ENCODE data around the gene IL17REL.
"Not testable (repeated sequence)": the region's sequence is repeated elsewhere in the genome, so short reads cannot be mapped to it uniquely, and the experiment has no call there.

IL17REL gene

DNA sequence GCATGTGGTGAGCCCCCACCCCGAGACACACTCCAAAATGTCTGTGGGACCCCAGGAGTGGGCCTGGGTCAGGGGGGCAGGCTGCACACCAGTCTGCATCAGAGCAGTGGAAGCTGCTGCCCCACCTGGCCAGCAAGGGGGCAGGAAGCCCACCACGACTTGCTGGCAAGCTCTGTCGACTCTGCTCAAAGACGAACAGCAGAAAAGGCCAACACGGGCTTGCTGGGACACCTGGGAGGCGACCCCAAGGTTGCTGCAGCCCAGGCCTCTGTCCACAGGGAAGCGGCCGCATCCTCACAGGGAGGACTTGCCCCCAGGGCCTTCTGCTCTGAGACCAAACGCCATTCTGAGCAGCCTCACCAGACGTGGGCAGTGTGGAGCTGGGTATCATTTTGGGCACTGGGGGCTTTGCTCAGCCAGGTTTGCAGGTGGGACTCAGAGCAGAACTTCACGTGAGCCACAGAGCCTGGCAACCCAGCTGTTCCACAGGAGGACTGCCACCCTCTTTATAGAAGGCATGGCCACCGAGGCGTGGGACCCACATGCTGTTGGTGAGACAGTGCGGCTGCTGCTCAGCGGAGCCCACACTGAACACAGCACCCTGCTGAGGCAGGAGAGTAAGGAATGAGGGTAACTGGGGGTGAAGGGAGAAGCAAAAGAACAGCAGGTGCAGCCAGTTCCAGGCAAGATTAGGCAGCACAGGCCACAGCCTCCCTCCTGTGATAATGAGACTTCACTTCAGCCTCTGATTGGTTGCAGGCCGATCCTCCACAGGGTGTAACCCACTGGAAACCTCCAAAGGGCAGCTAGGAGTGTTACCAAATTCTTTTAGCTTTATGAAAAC, 11.0 kb downstream of the IL17REL start:
- no peak for DNase-seq

GRCh38 chr22:50000587-50001387, 11.8 kb downstream of the IL17REL start:
- no peak for DNase-seq

DNA sequence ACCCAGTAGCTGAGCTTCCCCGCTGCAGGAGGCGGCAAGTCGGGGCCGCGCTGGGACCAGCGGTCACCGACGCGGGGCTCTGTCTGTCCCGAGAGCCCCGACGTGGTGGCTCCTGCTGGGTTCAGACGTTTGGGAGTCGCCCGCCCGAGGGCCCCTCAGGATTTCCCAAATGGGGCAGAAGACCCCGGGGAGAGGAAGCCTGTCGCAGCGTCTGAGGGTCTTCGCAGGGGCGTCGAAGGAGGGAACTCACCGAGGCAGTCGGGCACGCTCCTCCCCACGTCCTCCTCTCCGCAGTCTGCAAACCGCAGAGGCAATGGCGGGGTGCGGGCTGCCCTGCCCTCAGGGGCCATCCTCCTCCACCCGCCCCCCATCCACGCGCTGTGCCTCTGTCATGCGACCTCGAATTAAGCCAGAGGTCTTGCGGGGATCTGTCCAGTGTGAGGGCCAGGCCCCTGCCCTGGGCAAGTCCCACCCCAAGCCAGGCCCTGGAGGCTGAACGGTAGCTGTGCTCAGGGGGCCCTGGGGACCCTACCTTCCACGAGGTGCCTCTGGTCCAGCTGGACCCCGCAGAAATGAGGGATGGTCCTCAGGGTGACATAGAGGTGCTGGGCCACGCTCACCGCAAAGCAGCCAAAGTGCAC, 12.5 kb downstream of the IL17REL start:
- no peak for DNase-seq

GRCh38 chr22:49999063-49999945, 13.3 kb downstream of the IL17REL start:
- DNase-seq: no peak

DNA sequence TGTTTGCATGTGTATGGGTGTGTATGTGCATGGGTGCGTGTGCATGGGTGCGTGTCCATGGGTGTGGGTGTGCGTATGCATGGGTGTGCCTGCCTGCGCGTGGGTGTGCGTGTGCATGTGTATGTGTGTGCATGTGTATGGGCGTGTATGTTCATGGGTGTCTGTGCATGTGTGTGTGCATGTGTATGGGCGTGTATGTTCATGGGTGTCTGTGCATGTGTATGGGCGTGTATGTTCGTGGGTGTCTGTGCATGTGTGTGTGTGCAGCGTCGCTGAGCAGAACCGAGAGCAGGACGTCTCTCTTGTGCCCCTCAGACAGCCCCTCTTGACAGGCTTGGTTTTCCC, 13.9 kb downstream of the IL17REL start:
- DNase-seq: no peak

GRCh38 chr22:49997932-49998717, 14.4 kb downstream of the IL17REL start:
- no peak for DNase-seq

- DNase-seq: no peak
These were observed 15.3 kb downstream of the IL17REL start for GRCh38 chr22:49997251-49997599.

GRCh38 chr22:49996518-49997250, 15.9 kb downstream of the IL17REL start:
- DNase-seq: no peak

- DNase-seq: no peak
These were observed 16.4 kb downstream of the IL17REL start for GRCh38 chr22:49996119-49996517.

GRCh38 chr22:49995361-49996118, 17.0 kb downstream of the IL17REL start:
- no peak for DNase-seq

GRCh38 chr22:49995041-49995360, 17.6 kb downstream of the IL17REL start:
- no peak for DNase-seq

GRCh38 chr22:49994361-49995040, 18.1 kb downstream of the IL17REL start:
- no peak for DNase-seq

- no peak for DNase-seq
These were observed 18.8 kb downstream of the IL17REL start for GRCh38 chr22:49993649-49994360.

DNA sequence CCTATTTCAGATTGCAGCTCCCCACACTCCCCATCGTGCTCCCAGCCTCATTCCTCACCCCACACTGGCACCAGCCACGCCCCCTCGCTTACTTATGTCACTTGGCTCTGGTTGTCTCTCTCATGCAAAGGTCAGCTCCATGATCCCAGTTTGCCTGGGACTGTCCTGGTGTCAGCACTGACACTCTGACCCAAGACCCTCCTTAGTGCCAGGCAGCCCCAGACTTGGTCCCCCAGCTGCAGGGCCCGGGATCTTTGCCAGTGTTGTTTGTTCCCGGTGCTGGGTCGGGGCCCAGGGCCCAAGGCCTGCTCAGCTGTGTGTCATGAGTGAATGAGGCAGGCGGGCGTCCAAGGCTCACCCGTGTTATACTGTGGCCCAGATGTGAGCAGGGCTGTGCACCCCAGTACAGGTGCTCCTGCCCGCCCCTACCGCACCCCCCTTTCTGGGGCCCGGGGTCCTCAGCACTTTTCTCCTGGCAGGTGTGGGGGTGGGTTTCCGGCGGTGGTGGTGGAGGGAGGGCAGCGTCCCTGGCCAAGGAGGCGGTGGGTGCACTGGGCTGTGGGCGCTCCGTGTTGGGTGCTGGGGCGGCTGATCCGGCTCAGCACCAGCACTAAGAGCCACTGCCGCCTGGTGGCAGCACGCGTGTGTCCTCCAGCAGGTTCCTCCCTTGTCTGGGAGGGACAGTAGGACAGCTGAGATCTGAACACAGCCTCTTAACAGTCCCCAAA, 19.5 kb downstream of the IL17REL start:
- no peak for DNase-seq

DNA sequence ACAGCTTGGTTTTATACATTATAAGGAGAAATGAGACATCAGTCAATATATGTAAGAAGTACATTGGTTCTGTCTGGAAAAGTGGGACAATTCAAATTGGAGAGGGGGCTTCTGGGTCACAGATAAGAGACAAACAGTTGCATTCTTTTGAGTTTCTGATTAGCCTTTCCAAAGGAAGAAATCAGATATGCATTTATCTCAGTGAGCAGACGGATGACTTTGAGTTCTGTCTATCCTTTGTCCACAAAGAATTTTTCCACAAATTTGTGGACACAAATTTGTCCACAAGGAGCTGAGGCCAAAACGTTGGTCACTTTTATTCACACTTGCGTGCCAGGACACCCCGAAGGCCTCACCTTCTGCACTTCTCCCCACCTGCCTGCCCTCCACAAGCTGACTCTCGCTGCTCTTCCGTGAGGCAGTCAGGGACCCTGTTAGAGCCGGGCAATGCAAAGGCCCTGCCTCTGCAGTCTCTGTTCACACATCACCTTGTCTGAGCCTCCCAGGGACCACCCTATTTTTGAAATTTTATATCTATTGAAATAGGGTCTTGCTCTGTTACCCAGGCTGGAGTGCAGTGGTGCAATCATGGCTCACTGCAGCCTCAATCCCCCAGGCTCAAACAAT, 20.5 kb downstream of the IL17REL start:
- DNase-seq: no peak

DNA sequence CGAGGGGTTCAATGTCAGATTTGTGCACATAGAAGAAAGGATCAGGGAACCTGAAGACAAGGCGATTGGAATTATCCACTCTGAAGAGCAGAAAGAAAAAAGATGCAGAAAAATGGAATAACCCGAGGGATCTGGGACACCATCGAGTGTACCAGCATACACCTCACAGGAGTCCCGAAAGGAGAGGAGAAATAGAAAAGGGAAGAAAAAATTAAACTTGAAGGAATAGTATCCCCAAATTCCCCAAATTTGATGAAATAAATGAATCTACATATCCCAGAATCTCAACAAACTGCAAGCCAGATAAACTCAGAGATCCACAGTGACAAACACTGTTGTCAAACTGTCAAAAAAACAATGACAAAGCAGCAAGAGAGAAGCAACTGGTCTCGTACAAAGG, 21.4 kb downstream of the IL17REL start:
- DNase-seq: no peak

DNA sequence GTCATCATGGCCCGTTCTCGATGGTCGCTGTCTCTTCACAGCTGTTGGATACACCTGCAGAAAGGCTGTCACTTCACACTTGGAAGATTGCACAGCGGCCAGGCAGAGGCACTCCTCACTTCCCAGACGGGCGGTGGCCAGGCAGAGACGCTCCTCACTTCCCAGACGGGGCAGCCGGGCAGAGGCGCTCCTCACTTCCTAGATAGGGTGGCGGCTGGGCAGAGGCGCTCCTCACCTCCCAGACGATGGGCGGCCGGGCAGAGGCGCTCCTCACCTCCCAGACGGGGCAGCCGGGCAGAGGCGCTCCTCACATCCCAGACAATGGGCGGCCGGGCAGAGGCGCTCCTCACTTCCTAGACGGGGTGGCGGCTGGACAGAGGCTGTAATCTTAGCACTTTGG, 22.7 kb downstream of the IL17REL start:
- not testable (repeated sequence) for DNase-seq

GRCh38 chr22:49986325-49986724, 26.2 kb downstream of the IL17REL start:
- no peak for DNase-seq
